GM19238 (cell line): ENCODE data around the gene BAHCC1.
A peak's percentile ranks its signal among the peaks of the same experiment; 100 is the strongest.

ENCODE experiments used
- DNase-seq: peaks from one replicate; pipeline ENCODE4 v3.0.0; 2011; ENCODE audit warnings: low spot score; ENCODE audit not compliant: insufficient read length

Gene BAHCC1

GRCh38 chr17:81386141-81386645, 9.1 kb upstream of the BAHCC1 start:
- DNase-seq: no peak

GRCh38 chr17:81386646-81387099, 8.6 kb upstream of the BAHCC1 start:
- DNase-seq: no peak

- DNase-seq: no peak
Observed at GRCh38 chr17:81387100-81388090, 7.9 kb upstream of the BAHCC1 start.

DNA sequence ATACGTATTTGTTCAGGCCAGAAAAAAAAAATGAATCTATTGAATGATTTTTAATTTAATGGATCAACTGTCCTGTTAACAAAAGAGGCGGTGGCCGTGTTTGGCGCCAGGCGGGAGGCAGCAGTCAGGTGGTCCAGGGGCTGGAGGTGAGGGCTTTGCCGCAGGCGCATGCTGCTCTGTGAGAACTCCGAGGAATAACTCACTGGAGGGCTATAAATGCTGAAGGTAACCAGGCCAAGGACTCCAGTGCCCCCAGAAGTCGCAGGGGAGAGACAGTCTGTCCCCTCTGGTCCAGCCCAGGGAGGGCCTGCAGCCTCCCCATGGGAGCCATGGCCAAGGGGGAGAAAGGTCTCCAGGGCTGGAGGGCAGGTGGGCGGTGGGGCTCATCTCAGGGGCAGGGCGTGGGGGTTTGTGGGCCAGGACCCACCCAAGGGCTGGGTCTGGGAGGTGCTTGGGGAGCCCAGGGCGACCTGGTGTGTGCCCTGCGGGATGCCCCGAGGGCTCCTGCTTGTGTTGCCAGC, 7.1 kb upstream of the BAHCC1 start:
- DNase-seq: no peak

DNA sequence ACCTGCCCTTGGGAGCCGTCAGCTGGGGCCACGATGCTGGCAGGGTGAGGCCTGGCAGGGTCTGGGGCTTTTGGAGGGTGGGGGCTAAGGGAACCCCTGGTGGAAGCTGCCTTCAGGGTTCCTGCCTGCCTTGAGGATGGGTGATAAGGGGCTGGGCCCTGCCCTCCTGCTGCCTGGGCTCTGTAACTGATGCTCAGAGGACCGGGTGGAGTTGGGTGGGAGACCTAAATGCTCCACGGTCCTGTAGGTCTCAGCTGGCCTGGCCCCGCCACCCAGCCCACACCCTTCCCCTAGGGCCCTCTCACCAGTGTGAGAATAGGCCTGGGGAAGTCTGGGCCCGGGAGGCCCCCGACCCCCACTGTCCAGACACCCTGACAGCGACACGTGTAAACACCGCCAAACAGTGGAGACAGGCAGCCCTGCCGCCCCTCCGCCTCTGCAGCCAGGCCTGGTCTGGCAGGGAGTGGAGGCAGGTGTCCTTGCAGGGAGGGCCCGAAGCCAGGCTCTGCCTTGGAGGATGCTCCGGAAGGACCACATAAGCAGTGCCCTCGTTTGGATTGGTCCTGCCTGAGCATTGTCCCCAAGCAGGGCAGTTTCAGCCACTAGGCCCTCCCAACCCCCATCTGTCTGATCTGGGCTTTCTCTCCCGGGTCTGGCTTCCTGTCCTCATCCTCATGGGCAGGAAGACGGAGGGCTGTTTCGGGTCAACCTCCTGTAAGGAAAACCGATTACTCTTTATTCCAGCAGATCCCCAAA, 6.5 kb upstream of the BAHCC1 start:
- no peak for DNase-seq

DNA sequence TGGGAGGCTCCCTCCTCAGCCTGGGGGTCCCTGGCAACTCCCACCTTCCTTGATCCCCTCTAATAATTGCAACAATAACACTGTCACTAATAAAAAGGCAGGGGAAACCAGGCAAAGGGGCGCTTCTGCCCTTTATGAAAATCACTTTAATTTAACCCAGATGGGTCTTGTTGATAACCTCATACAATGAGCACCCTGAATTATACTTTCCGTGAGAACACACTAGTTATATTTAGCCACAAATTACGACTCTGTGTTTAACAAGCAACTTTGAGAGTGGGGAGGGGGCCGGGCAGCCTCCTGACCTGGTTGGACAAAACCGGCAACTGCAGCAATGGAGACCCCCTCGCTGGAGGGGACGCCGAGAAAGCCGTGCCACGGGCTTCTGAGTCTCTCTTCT, 5.7 kb upstream of the BAHCC1 start:
- DNase-seq: no peak

DNA sequence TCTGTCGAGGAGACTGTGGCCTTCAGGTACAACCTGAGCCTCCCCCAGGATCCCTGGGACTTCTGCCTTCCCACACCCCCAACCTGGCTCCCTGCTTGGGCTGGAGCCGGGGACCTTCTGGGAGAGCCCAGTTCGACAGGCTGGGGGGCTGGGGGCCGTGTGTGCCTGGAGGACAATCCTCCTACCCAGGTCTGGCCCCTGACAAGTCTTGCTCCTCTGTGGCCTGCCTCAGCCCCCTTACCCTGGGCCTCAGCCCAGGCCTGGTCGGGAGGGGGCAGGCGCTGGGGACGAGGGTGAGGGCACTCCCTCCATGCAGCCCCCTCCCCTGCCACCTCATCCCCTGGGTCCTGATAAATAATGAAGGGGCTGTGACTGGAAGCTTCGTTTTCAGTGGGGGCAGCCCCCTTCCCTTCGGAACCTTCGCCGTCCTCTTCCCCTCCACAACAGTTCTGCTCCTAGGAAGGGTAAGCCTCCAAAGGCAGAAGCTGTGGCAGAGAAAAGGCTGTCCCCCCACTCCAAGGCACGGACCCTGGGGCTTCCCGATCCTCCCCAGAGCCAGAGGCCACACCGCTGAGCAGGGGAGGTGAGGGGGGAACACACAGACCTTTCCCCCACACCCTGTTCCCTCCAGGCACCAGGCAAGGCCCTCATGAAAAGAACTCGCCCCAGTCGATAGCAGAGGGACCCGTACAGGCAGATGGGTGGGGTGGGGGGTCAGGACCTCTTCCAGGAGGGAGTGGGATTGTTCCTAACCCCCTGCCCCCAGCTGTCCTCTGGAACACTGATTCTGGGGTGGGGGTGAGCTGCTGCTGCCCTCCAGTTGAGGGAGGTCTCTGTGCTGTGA, 5.0 kb upstream of the BAHCC1 start:
- DNase-seq: no peak

DNA sequence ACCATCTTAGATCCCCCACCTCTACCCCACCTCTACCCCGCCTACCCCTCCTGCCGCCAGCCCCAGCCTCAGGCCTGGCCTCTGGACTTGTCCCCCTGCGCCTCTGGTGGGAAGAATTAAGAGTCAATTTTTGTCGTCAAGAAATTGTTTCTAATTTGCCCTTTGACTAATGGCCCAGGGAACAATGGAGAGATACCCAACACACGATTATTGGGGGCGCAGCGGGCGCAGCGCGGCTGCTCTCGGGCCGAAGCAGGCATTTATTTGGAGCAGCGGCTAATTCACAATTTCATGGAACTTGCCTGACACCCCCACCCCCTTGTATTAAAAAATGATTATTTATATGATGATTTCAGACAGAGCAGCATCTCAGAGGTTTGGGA, 4.4 kb upstream of the BAHCC1 start:
- DNase-seq: no peak

- no peak for DNase-seq
Observed at GRCh38 chr17:81391293-81391935, 3.8 kb upstream of the BAHCC1 start.

GRCh38 chr17:81391936-81392908, 3.0 kb upstream of the BAHCC1 start:
- DNase-seq: no peak

GRCh38 chr17:81392909-81393654, 2.2 kb upstream of the BAHCC1 start:
- no peak for DNase-seq

DNA sequence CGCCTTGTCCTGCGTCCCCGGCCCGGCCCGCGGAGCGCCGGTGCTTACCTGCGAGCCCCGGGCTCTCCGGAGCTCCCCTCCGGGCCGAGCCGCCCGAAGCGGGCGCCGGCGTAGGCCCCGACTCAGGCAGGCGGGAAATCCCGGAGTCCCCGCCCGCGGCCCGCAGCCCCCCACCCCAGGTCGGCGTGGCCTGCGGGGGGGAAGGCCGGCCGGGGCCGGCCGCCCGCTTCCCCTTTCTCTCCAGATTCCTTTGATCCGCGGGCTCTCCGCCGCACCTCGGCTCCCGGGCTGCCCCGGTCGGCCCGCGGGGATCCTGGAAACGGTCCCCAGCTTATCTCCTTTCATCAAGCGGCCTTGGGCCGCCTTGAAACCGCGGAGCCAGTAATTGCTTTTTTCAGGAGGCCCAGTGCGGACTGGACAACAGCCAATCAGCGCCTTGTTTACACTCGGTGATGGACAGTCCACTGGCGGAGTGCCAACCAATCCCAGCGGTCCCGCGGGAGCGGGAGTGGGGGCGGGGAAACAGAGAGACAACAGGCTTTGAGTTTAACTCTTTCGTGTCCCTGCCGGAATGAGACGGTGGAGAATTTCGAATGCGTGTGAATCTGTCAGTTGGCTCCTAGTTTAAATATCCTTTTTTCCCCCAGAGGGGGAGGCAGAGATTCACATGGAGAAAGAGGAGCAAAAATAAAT, 1.4 kb upstream of the BAHCC1 start:
- DNase-seq: peak; percentile 73

GRCh38 chr17:81394377-81394920, 808 bp upstream of the BAHCC1 start:
- DNase-seq: no peak

- DNase-seq: no peak
Observed at GRCh38 chr17:81395600-81396277, 482 bp downstream of the BAHCC1 start.

DNA sequence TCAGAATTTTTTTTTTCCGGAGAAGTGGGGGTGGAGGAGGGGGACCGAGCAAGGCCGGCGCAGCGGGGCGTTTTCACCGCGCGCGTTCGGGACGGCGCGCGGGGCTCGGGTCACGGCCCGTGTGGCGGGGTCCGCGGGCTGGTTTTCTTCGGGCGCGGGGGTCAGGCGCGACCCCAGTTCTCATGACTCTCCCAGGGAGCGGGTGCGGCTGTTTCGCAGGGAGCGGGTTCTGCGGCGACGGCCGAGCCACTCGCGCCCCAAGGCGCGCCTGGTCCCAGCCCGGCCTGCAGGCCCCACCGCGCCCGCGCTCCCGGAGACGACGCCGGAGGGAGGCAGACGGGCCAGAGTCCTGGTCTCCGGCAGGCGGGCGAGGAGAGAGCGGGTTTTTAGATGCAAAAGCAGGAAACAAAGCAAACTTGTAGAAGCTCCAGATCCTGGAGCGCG, 1.0 kb downstream of the BAHCC1 start:
- DNase-seq: no peak

GRCh38 chr17:81396722-81397313, 1.6 kb downstream of the BAHCC1 start:
- DNase-seq: no peak
